ENCODE results near the gene ARHGAP40.

ARHGAP40 gene

GRCh38 chr20:38659597-38659880 is 57.9 kb downstream of the ARHGAP40 start:
- in situ Hi-C loops (cut with MboI; ENCODE audit: low sequenced_read_pairs, unreplicated experiment), result loop anchor here (10.0 kb wide), 1 partner anchor 245 kb away; no protein-coding TSS in a partner anchor

GRCh38 chr20:38660429-38660828 is 58.8 kb downstream of the ARHGAP40 start:
- in situ Hi-C loops (cut with MboI; ENCODE audit: low sequenced_read_pairs, unreplicated experiment), result no loop called here
- no peak for DNase-seq (ENCODE audit: low spot score)
- TF ChIP-seq, protein P1, sequence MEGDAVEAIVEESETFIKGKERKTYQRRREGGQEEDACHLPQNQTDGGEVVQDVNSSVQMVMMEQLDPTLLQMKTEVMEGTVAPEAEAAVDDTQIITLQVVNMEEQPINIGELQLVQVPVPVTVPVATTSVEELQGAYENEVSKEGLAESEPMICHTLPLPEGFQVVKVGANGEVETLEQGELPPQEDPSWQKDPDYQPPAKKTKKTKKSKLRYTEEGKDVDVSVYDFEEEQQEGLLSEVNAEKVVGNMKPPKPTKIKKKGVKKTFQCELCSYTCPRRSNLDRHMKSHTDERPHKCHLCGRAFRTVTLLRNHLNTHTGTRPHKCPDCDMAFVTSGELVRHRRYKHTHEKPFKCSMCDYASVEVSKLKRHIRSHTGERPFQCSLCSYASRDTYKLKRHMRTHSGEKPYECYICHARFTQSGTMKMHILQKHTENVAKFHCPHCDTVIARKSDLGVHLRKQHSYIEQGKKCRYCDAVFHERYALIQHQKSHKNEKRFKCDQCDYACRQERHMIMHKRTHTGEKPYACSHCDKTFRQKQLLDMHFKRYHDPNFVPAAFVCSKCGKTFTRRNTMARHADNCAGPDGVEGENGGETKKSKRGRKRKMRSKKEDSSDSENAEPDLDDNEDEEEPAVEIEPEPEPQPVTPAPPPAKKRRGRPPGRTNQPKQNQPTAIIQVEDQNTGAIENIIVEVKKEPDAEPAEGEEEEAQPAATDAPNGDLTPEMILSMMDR (IDR thresholded peaks at IDR 0.05; ENCODE audit: borderline replicate concordance, control extremely low read depth, extremely low read depth, insufficient read depth, missing control alignments), result no peak

More at GRCh38 chr20:38659597-38659880, 57.9 kb downstream of the ARHGAP40 start:
- DNase-seq (ENCODE audit: low spot score), result no peak
- TF ChIP-seq, protein P1 (IDR thresholded peaks at IDR 0.05; ENCODE audit: borderline replicate concordance, control extremely low read depth, extremely low read depth, insufficient read depth, missing control alignments), result no peak

- no peak for DNase-seq (ENCODE audit: low spot score)
- TF ChIP-seq, protein P1 (IDR thresholded peaks at IDR 0.05; ENCODE audit: borderline replicate concordance, control extremely low read depth, extremely low read depth, insufficient read depth, missing control alignments), result no peak
- in situ Hi-C loops (cut with MboI; ENCODE audit: low sequenced_read_pairs, unreplicated experiment), result no loop called here
Measured at GRCh38 chr20:38663660-38664059, 62.1 kb downstream of the ARHGAP40 start.

GRCh38 chr20:38664284-38664683 is 62.7 kb downstream of the ARHGAP40 start:
- in situ Hi-C loops (cut with MboI; ENCODE audit: low sequenced_read_pairs, unreplicated experiment), result no loop called here
- no peak for DNase-seq (ENCODE audit: low spot score)
- TF ChIP-seq, protein P1 (IDR thresholded peaks at IDR 0.05; ENCODE audit: borderline replicate concordance, control extremely low read depth, extremely low read depth, insufficient read depth, missing control alignments), result no peak

- DNase-seq (ENCODE audit: low spot score), result no peak
- in situ Hi-C loops (cut with MboI; ENCODE audit: low sequenced_read_pairs, unreplicated experiment), result no loop called here
- TF ChIP-seq, protein P1 (IDR thresholded peaks at IDR 0.05; ENCODE audit: borderline replicate concordance, control extremely low read depth, extremely low read depth, insufficient read depth, missing control alignments), result no peak
Measured at GRCh38 chr20:38665094-38665493, 63.5 kb downstream of the ARHGAP40 start.

- no peak for DNase-seq (ENCODE audit: low spot score)
- TF ChIP-seq, protein P1 (IDR thresholded peaks at IDR 0.05; ENCODE audit: borderline replicate concordance, control extremely low read depth, extremely low read depth, insufficient read depth, missing control alignments), result no peak
- in situ Hi-C loops (cut with MboI; ENCODE audit: low sequenced_read_pairs, unreplicated experiment), result no loop called here
Measured at GRCh38 chr20:38665506-38666285, 64.1 kb downstream of the ARHGAP40 start.

Measured in GM13976 (cell line).